ENCODE results near the gene ABHD2. TPM values are rescaled to one million over a fixed set of nuclear protein-coding genes. Genes with fewer than 3 reads are reported as not detected.

ABHD2 gene
- total RNA-seq, 1 experiment from 2014 or later: 15.6 TPM

- no peak for TF ChIP-seq CTCF (conservative IDR thresholded peaks at IDR 0.05)
- no peaks in the 10 kb centered on the region for H4K20me1 ChIP-seq (ENCODE audit: control insufficient read depth, insufficient read depth, insufficient read length)
- H3K4ac ChIP-seq (ENCODE audit: low read depth, low read length): no peak overlapping the region
- Mint-ChIP-seq H3K36me3 (ENCODE audit: insufficient read depth in 1 of 3, low read depth in 3 of 3) (peaks cover 23 to 28% (median 28%) of the 10 kb centered on the region in 3 experiments), H3K27ac (no peak overlapping the region), H3K9me3 (peaks cover 26 to 36% of the 10 kb centered on the region in 2 experiments), H3K4me1 (no peaks in the 10 kb centered on the region), H3K4me3 (no peak overlapping the region), H3K27me3 (ENCODE audit: low read depth) (peaks cover 2% of the 10 kb centered on the region)
- H4K5ac ChIP-seq (ENCODE audit: insufficient read length, low read depth, low read length): no peak overlapping the region
- H2BK20ac ChIP-seq (ENCODE audit: low read depth, low read length, poor library complexity, severe bottlenecking): no peak overlapping the region
- no peak overlapping the region for H3K18ac ChIP-seq (ENCODE audit: insufficient read length, low read depth, low read length)
- H2BK120ac ChIP-seq (ENCODE audit: low read depth, low read length, poor library complexity, severe bottlenecking): no peak overlapping the region
- H3K27ac ChIP-seq (ENCODE audit: insufficient read length, low read depth, low read length): no peak overlapping the region
- H2AK5ac ChIP-seq (ENCODE audit: insufficient read length, low read length): no peak overlapping the region
- no peak overlapping the region for H4K8ac ChIP-seq (replicated peaks; ENCODE audit: insufficient read length, low read depth, low read length)
- WGBS (ENCODE audit: extremely low coverage, insufficient read length, low lambda C conversion rate): no CpG with 5 or more reads among the region's 7 CpGs
- no peaks in the 10 kb centered on the region for H3K79me2 ChIP-seq (ENCODE audit: insufficient read depth, low read length)
- no peak for DNase-seq
- no peaks in the 10 kb centered on the region for H3K79me1 ChIP-seq (ENCODE audit: insufficient read depth, low read depth, low read length, poor library complexity, severe bottlenecking)
- H3K4me1 ChIP-seq (ENCODE audit: insufficient read depth, low read length): no peaks in the 10 kb centered on the region
- H2BK5ac ChIP-seq (ENCODE audit: insufficient read length, low read length): no peak overlapping the region
- H3K56ac ChIP-seq (ENCODE audit: insufficient read length, low read depth, low read length): no peak overlapping the region
- no peak overlapping the region for H4K91ac ChIP-seq (ENCODE audit: insufficient read length, low read depth, low read length)
- H3K4me2 ChIP-seq (ENCODE audit: insufficient read depth, insufficient read length, low read length): no peak overlapping the region
- no peak overlapping the region for H2BK12ac ChIP-seq (ENCODE audit: insufficient read length, low read depth, low read length)
- H2AFZ ChIP-seq (ENCODE audit: low read length): no peak overlapping the region
- H3K9ac ChIP-seq (ENCODE audit: extremely low read depth, insufficient read length, low read length): no peak overlapping the region
- H2BK15ac ChIP-seq (ENCODE audit: low read depth, low read length): no peak overlapping the region
- H3K23ac ChIP-seq (ENCODE audit: insufficient read length, low read depth, low read length): no peak overlapping the region
- peaks cover 30% of the 10 kb centered on the region for H3K9me3 ChIP-seq (ENCODE audit: control insufficient read depth, low read depth, low read length)
- H3T11ph ChIP-seq (ENCODE audit: low read length): no peak overlapping the region
- no peaks in the 10 kb centered on the region for H3K27me3 ChIP-seq (ENCODE audit: insufficient read depth, low read length)
- peaks cover 2% of the 10 kb centered on the region for H3K23me2 ChIP-seq (ENCODE audit: insufficient read length, low read depth, low read length, poor library complexity, severe bottlenecking)
- H3K14ac ChIP-seq (ENCODE audit: insufficient read depth, low read length): no peak overlapping the region
Observed at GRCh38 chr15:89070197-89071124, 17.8 kb upstream of the ABHD2 start.
